K562 (cell line): ENCODE results near the gene PDIA2. TPM values are rescaled to one million over a fixed set of nuclear protein-coding genes. Genes with fewer than 3 reads are reported as not detected.

Experiments
- ATAC-seq: fragments of 200-7000 bp; cut with Tn5 transposase; 3 replicates; pipeline ENCODE4 v1.9.1; 2020; ENCODE audit warnings: moderate library complexity
- BruUV-seq: library from RNA; stranded (reverse); fragments of 400-500 nt; replicated peaks from 2 replicates; lab custom pipeline; 2021; lab: Mats Ljungman, UMichigan
- CTCF ChIA-PET: fragments of 300-600 bp; formaldehyde crosslinking; extraction: SDS; loops from one replicate; lab custom pipeline; 2021; ENCODE audit warnings: low intra/inter-chr PET ratio; lab: Yijun Ruan, JAX
- POLR2A ChIA-PET: fragments of 300-600, 350-650 bp; sonication (Branson Sonifier 250); formaldehyde crosslinking; extraction: SDS; loops from one replicate; lab custom pipeline; 2021; ENCODE audit warnings: antibody characterized with exemption, inconsistent platforms; lab: Yijun Ruan, JAX
- DNase-seq, 4 experiments: peaks; one replicate each; pipeline versions ENCODE4 v3.0.0 to v3.0.0-alpha.2; 2011 to 2018; ENCODE audit warnings: low spot score in 3 of 4, mixed read lengths in 3 of 4; ENCODE audit errors: extremely low read depth in 1 of 4
- FAIRE-seq: peaks from 2 replicates; lab custom pipeline; 2011; peaks lifted over from hg19 to GRCh38; lab: Jason Lieb, UNC
- H2AFZ ChIP-seq: 2 replicates; pipeline ENCODE4 v1.6.0; 2011; ENCODE audit warnings: low read depth, low read length, control low read depth, inconsistent platforms
- H3K27ac ChIP-seq: fragments of 200-600 bp; 3 replicates; pipeline ENCODE4 v1.8.0; 2011; ENCODE audit warnings: low read depth, mild to moderate bottlenecking, control low read depth, inconsistent platforms, low read length, moderate library complexity, mixed read lengths; ENCODE audit errors: extremely low read depth
- H3K27me3 ChIP-seq, 2 experiments: fragments of 300-600 bp in 1 of 2; 2 replicates in 1 of 2; 3 replicates in 1 of 2; pipeline versions ENCODE4 v1.6.0 to v1.8.0; 2011; ENCODE audit warnings: inconsistent platforms in 2 of 2, low read length in 2 of 2, mild to moderate bottlenecking in 1 of 2, mixed read lengths in 1 of 2, moderate library complexity in 1 of 2; ENCODE audit not compliant: control insufficient read depth in 2 of 2, insufficient read depth in 2 of 2
- H3K36me3 ChIP-seq: fragments of 300-600 bp; 3 replicates; pipeline ENCODE4 v1.8.0; 2011; ENCODE audit warnings: mild to moderate bottlenecking, low read length, inconsistent platforms; ENCODE audit not compliant: control insufficient read depth, insufficient read depth
- H3K4me1 ChIP-seq, 2 experiments: fragments of 200-600 bp in 1 of 2; replicated peaks in 1 of 2; 2 replicates in 1 of 2; 3 replicates in 1 of 2; pipeline versions ENCODE4 v1.5.1 to v1.8.0; 2011; ENCODE audit warnings: inconsistent platforms in 2 of 2, low read length in 2 of 2, mild to moderate bottlenecking in 1 of 2, mixed read lengths in 1 of 2, moderate library complexity in 1 of 2; ENCODE audit not compliant: control insufficient read depth in 2 of 2, insufficient read depth in 2 of 2
- H3K4me2 ChIP-seq: 2 replicates; pipeline ENCODE4 v1.6.1; 2011; ENCODE audit warnings: low read length, control low read depth, inconsistent platforms, mixed read lengths; ENCODE audit not compliant: insufficient read depth
- H3K4me3 ChIP-seq: fragments of 200-600 bp; sonication (generic), shearing (Covaris generic); 2 replicates; pipeline ENCODE4 v1.5.1; 2016; ENCODE audit warnings: control low read depth, inconsistent platforms
- H3K79me2 ChIP-seq: fragments of 200-600 bp; 3 replicates; pipeline ENCODE4 v1.8.0; 2011; ENCODE audit warnings: low read length, inconsistent platforms; ENCODE audit not compliant: control insufficient read depth, insufficient read depth
- H3K9ac ChIP-seq, 2 experiments: 2 replicates each; pipeline versions ENCODE4 v1.6.0 to v1.6.1; 2011; ENCODE audit warnings: low read depth in 2 of 2, low read length in 2 of 2, control low read depth in 1 of 2, inconsistent platforms in 1 of 2, mild to moderate bottlenecking in 1 of 2, mixed read lengths in 1 of 2; ENCODE audit not compliant: insufficient read depth in 1 of 2
- H3K9me1 ChIP-seq: one replicate; pipeline ENCODE4 v1.6.0; 2011; ENCODE audit warnings: inconsistent platforms, mild to moderate bottlenecking, low read length, moderate library complexity; ENCODE audit not compliant: control insufficient read depth, insufficient read depth
- H3K9me3 ChIP-seq: replicated peaks from 2 replicates; pipeline ENCODE4 v1.5.1; 2011; ENCODE audit warnings: low read depth, low read length, inconsistent platforms; ENCODE audit not compliant: control insufficient read depth, insufficient read depth
- H4K20me1 ChIP-seq: replicated peaks from 2 replicates; pipeline ENCODE4 v1.6.1; 2011; ENCODE audit warnings: low read length, inconsistent platforms, mixed read lengths; ENCODE audit not compliant: control insufficient read depth, insufficient read depth
- CSDE1 ChIP-seq, 2 experiments: fragments of 450-650 bp; IDR thresholded peaks; 2 replicates each; pipeline ENCODE4 v1.6.1; 2016; ENCODE audit warnings: mild to moderate bottlenecking in 1 of 2
- ESRRA ChIP-seq: fragments of 450-650 bp; IDR thresholded peaks from 2 replicates; pipeline ENCODE4 v1.6.1; 2014; ENCODE audit warnings: low read depth, mild to moderate bottlenecking, moderate library complexity, borderline replicate concordance
- MTF1 ChIP-seq: fragments of 250-450 bp; sonication (Bioruptor Pico); IDR thresholded peaks from 2 replicates; pipeline ENCODE4 v1.9.0; 2021; ENCODE audit warnings: moderate library complexity, mild to moderate bottlenecking, inconsistent platforms, borderline replicate concordance
- NFIC ChIP-seq: fragments of 450-650 bp; IDR thresholded peaks from 2 replicates; pipeline ENCODE4 v1.6.1; 2017; ENCODE audit warnings: mild to moderate bottlenecking, inconsistent platforms
- ZFP30 ChIP-seq: fragments of 250-450 bp; sonication (Bioruptor Pico); IDR thresholded peaks from 2 replicates; pipeline ENCODE4 v1.8.0; 2022; ENCODE audit warnings: moderate library complexity, mild to moderate bottlenecking, inconsistent platforms, borderline replicate concordance
- WGBS: fragments of 100-300 bp; shearing (Covaris generic); methylation state at CpG from one replicate; pipeline ENCODE4 v1.1.6; 2016; ENCODE audit warnings: low coverage, mixed read lengths; ENCODE audit not compliant: insufficient coverage; ENCODE audit errors: missing lambda C conversion rate; 5-methylcytosine and 5-hydroxymethylcytosine counted together
- in situ Hi-C: fragments of 300-500 bp; cut with MboI; formaldehyde crosslinking; loops from 4 replicates; pipeline ENCODE4 v1.15.0; 2018; ENCODE audit warnings: inconsistent platforms, mixed read lengths
- intact Hi-C: fragments of 100-400 bp; cut with micrococcal nuclease; formaldehyde crosslinking; loops from 2 replicates; pipeline ENCODE4 v1.14.2; 2022
- polyA plus RNA-seq, 8 experiments: library from polyadenylated mRNA; depleted of rRNA in 4 of 8; stranded (reverse) in 5 of 8; unstranded in 3 of 8; fragments of >200 nt; fragmentation: Nextera tagmentation in 2 of 8; fragmentation: Illumina TruSeq in 1 of 8; extraction: Ambion mirVana in 2 of 8; extraction: Trizol in 1 of 8; gene quantifications; 2 replicates each; pipeline versions ENCODE4 v1.2.1 to v1.2.3, GENCODE V29; 2011 to 2014; ENCODE audit warnings: inconsistent platforms in 1 of 8, missing spikeins in 1 of 8
- total RNA-seq, 7 experiments: library from RNA; depleted of rRNA in 6 of 7; stranded (reverse); fragments of >200 nt in 6 of 7; fragmentation: Illumina TruSeq in 2 of 7; extraction: Trizol in 2 of 7; gene quantifications; 2 replicates each; pipeline versions ENCODE4 v1.2.1 to v1.2.3, GENCODE V29; 2011 to 2021; ENCODE audit warnings: low replicate concordance in 1 of 7
- TF ChIP-seq, protein P1 (sequence below): sonication (generic); formaldehyde crosslinking; IDR thresholded peaks from 2 replicates; pipeline ENCODE4 v1.8.0; 2022; ENCODE audit warnings: missing genetic modification reagents, mild to moderate bottlenecking, moderate library complexity, borderline replicate concordance
- TF ChIP-seq, protein P2 (sequence below): sonication (generic); IDR thresholded peaks from 2 replicates; pipeline ENCODE4 v1.6.1; 2016
- TF ChIP-seq, protein P3 (sequence below): sonication (generic); formaldehyde crosslinking; IDR thresholded peaks from 2 replicates; pipeline ENCODE4 v1.8.0; 2022; ENCODE audit warnings: mild to moderate bottlenecking, missing genetic modification reagents
- TF ChIP-seq, protein P4 (sequence below): IDR thresholded peaks from 3 replicates; pipeline ENCODE4 v1.6.1; 2011; ENCODE audit warnings: borderline replicate concordance, mild to moderate bottlenecking; ENCODE audit not compliant: insufficient read length, insufficient read depth

Gene PDIA2
- total and polyA plus RNA-seq, 9 of the 15 experiments (the other 6 are each of a cell fraction or from before 2014, with no cell fraction given), result 0.13 to 0.92 (median 0.23) TPM; not detected in 4

- TF ChIP-seq, protein P1, sequence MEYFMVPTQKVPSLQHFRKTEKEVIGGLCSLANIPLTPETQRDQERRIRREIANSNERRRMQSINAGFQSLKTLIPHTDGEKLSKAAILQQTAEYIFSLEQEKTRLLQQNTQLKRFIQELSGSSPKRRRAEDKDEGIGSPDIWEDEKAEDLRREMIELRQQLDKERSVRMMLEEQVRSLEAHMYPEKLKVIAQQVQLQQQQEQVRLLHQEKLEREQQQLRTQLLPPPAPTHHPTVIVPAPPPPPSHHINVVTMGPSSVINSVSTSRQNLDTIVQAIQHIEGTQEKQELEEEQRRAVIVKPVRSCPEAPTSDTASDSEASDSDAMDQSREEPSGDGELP (CRISPR knock-in tag), result peak; percentile 12; the same call in 1 of the 2 replicates
- no peak for TF ChIP-seq ESRRA
- 0 out of 2 replicates have a peak, but pooled peaks have one; percentile 7 for TF ChIP-seq NFIC
- no peak for TF ChIP-seq ZFP30
Observed at GRCh38 chr16:268141-269053, 14.6 kb upstream of the PDIA2 start (continued).

DNA sequence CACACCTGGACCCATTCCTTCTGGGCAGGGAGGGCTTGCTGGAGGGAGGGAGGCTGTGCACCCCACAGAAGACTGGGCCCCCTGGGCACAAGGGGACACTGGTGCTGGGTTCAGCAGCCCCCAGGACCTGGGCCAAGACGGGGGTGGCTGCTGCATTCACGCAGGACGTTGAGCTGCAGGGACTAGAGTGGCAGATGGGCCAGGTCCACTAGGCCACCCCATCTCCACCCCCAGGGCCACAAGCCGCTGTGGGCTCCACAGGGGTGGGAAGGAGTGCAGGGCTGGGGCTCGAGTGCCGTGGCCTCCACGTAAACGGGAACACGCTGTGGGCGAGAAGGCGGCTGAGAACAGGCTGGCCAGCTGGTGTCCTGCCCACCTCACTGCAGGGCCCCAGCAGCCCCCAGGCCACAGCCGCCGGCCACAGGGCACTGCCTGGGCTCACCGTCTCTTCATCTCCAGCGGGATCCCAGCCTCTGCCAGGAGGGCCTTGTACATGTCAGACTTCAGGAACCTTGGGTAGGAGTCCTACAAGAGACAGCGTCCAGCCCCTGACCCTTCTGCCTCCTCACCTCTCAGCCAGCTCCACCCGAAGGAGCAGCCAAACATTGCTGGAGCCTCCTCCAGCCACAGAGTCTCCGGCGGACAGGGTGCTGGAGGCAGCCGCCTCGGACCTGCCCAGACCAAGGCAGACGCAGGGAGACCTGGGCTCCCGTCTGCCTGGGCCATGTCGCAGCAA, 13.7 kb upstream of the PDIA2 start:
- H3K36me3 ChIP-seq, result no peaks in the 10 kb centered on the region
- DNase-seq, result no peak
- H3K4me1 ChIP-seq, result peaks cover 0 to 78% of the 10 kb centered on the region in 2 experiments; a peak in 2 of 5 replicates
- POLR2A ChIA-PET, result interaction anchor here (0.6 to 1.5 kb wide), 3 partner anchors 10 to 34 kb away, joined by 3 to 4 read pairs (median 3); no protein-coding TSS in a partner anchor
- intact Hi-C loops (no loop called here), in situ Hi-C loops (no loop called here)
- ATAC-seq, result no peak; the same call in 1 of the 3 replicates
- no peaks in the 10 kb centered on the region for H3K9me3 ChIP-seq
- 44% methylated on average over 22 of the region's 24 CpGs for WGBS
- CTCF ChIA-PET, result no interaction called here
- H3K9ac ChIP-seq, result peak overlapping the region in 1 of 2 experiments; percentile 76; a peak in 2 of 4 replicates
- H3K27me3 ChIP-seq, result no peaks in the 10 kb centered on the region; a peak in 1 of 5 replicates
- no peak overlapping the region for H3K27ac ChIP-seq
- no peaks in the 10 kb centered on the region for H3K79me2 ChIP-seq
- no peaks in the 10 kb centered on the region for H3K9me1 ChIP-seq
- no TSS peak for BruUV-seq
- H3K4me3 ChIP-seq, result no peak overlapping the region
- H4K20me1 ChIP-seq, result peaks cover 3% of the 10 kb centered on the region; the same call in 1 of the 2 replicates
- no peak for FAIRE-seq
- H3K4me2 ChIP-seq, result no peak overlapping the region
- H2AFZ ChIP-seq, result 0 out of 2 replicates have a peak overlapping the region, but pooled peaks have one; percentile 24
- no peak for TF ChIP-seq CSDE1 (IDR thresholded peaks at IDR 0.05)
- TF ChIP-seq, protein P2, sequence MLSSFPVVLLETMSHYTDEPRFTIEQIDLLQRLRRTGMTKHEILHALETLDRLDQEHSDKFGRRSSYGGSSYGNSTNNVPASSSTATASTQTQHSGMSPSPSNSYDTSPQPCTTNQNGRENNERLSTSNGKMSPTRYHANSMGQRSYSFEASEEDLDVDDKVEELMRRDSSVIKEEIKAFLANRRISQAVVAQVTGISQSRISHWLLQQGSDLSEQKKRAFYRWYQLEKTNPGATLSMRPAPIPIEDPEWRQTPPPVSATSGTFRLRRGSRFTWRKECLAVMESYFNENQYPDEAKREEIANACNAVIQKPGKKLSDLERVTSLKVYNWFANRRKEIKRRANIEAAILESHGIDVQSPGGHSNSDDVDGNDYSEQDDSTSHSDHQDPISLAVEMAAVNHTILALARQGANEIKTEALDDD, result no peak
- TF ChIP-seq MTF1, result no peak
- TF ChIP-seq, protein P3, sequence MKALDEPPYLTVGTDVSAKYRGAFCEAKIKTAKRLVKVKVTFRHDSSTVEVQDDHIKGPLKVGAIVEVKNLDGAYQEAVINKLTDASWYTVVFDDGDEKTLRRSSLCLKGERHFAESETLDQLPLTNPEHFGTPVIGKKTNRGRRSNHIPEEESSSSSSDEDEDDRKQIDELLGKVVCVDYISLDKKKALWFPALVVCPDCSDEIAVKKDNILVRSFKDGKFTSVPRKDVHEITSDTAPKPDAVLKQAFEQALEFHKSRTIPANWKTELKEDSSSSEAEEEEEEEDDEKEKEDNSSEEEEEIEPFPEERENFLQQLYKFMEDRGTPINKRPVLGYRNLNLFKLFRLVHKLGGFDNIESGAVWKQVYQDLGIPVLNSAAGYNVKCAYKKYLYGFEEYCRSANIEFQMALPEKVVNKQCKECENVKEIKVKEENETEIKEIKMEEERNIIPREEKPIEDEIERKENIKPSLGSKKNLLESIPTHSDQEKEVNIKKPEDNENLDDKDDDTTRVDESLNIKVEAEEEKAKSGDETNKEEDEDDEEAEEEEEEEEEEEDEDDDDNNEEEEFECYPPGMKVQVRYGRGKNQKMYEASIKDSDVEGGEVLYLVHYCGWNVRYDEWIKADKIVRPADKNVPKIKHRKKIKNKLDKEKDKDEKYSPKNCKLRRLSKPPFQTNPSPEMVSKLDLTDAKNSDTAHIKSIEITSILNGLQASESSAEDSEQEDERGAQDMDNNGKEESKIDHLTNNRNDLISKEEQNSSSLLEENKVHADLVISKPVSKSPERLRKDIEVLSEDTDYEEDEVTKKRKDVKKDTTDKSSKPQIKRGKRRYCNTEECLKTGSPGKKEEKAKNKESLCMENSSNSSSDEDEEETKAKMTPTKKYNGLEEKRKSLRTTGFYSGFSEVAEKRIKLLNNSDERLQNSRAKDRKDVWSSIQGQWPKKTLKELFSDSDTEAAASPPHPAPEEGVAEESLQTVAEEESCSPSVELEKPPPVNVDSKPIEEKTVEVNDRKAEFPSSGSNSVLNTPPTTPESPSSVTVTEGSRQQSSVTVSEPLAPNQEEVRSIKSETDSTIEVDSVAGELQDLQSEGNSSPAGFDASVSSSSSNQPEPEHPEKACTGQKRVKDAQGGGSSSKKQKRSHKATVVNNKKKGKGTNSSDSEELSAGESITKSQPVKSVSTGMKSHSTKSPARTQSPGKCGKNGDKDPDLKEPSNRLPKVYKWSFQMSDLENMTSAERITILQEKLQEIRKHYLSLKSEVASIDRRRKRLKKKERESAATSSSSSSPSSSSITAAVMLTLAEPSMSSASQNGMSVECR (CRISPR knock-in tag), result no peak
- TF ChIP-seq, protein P4, sequence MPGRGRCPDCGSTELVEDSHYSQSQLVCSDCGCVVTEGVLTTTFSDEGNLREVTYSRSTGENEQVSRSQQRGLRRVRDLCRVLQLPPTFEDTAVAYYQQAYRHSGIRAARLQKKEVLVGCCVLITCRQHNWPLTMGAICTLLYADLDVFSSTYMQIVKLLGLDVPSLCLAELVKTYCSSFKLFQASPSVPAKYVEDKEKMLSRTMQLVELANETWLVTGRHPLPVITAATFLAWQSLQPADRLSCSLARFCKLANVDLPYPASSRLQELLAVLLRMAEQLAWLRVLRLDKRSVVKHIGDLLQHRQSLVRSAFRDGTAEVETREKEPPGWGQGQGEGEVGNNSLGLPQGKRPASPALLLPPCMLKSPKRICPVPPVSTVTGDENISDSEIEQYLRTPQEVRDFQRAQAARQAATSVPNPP, result no peak
